HepG2 (cell line): ENCODE results near the gene NMUR2. TPM values are rescaled to one million over a fixed set of nuclear protein-coding genes. Genes with fewer than 3 reads are reported as not detected.

Experiments
- ATAC-seq: fragments of 200-7000 bp; cut with Tn5 transposase; 3 replicates; pipeline ENCODE4 v1.9.1; 2020; ENCODE audit warnings: mild to moderate bottlenecking, moderate library complexity
- Bru-seq: library from RNA; stranded (reverse); fragments of 400-500 nt; gene quantifications from one replicate; lab custom pipeline; 2021; lab: Mats Ljungman, UMichigan
- BruChase-seq, 2 experiments: library from RNA; stranded (reverse); fragments of 400-500 nt; gene quantifications; one replicate each; lab custom pipeline; 2021; lab: Mats Ljungman, UMichigan
- BruUV-seq: library from RNA; stranded (reverse); fragments of 400-500 nt; replicated peaks from 2 replicates; lab custom pipeline; 2021; lab: Mats Ljungman, UMichigan
- CTCF ChIA-PET: fragments of 300-600 bp; formaldehyde crosslinking; extraction: SDS; loops from one replicate; lab custom pipeline; 2021; ENCODE audit warnings: low total read pairs, inconsistent platforms, low intra/inter-chr PET ratio; lab: Yijun Ruan, JAX
- POLR2A ChIA-PET: fragments of 350-600 bp; sonication (Branson Sonifier 250); formaldehyde crosslinking; loops from one replicate; lab custom pipeline; 2020; ENCODE audit warnings: antibody characterized with exemption, inconsistent platforms; lab: Yijun Ruan, JAX
- DNase-seq: peaks from one replicate; pipeline ENCODE4 v3.0.0-alpha.2; 2015; ENCODE audit warnings: low spot score
- FAIRE-seq: peaks from 3 replicates; lab custom pipeline; 2011; peaks lifted over from hg19 to GRCh38; lab: Jason Lieb, UNC
- H2AFZ ChIP-seq: one replicate; pipeline ENCODE4 v1.6.1; 2011; ENCODE audit warnings: low read length, inconsistent platforms
- H3K27ac ChIP-seq: fragments of 300-600 bp; 3 replicates; pipeline ENCODE4 v1.8.0; 2011; ENCODE audit warnings: mixed run types, mild to moderate bottlenecking, mixed read lengths, low read length, inconsistent platforms; ENCODE audit not compliant: insufficient read depth; ENCODE audit errors: extremely low read length
- H3K27me3 ChIP-seq, 2 experiments: fragments of 200-600 bp in 1 of 2; 2 replicates in 1 of 2; 3 replicates in 1 of 2; pipeline versions ENCODE4 v1.6.0 to v1.8.0; 2011; ENCODE audit warnings: low read length in 2 of 2, mild to moderate bottlenecking in 2 of 2, moderate library complexity in 2 of 2, inconsistent platforms in 1 of 2; ENCODE audit not compliant: insufficient read depth in 2 of 2, control insufficient read depth in 1 of 2
- H3K36me3 ChIP-seq, 2 experiments: fragments of 200-600 bp in 1 of 2; replicated peaks in 1 of 2; 2 replicates in 1 of 2; 3 replicates in 1 of 2; pipeline versions ENCODE4 v1.5.1 to v1.8.0; 2011; ENCODE audit warnings: low read length in 2 of 2, inconsistent platforms in 1 of 2; ENCODE audit not compliant: insufficient read depth in 2 of 2, control insufficient read depth in 1 of 2
- H3K4me1 ChIP-seq: 2 replicates; pipeline ENCODE4 v1.5.1; 2012; ENCODE audit warnings: low read length, inconsistent platforms; ENCODE audit not compliant: insufficient read depth
- H3K4me2 ChIP-seq: 2 replicates; pipeline ENCODE4 v1.6.0; 2011; ENCODE audit warnings: low read depth, low read length, inconsistent platforms
- H3K4me3 ChIP-seq, 3 experiments: fragments of 200-600 bp in 1 of 3; sonication (generic), shearing (Covaris generic) in 1 of 3; replicated peaks in 1 of 3; 2 replicates each; pipeline ENCODE4 v1.5.1; 2011 to 2016; ENCODE audit warnings: low read length in 3 of 3, inconsistent platforms in 2 of 3, low read depth in 2 of 3, mild to moderate bottlenecking in 2 of 3, control low read depth in 1 of 3, mixed read lengths in 1 of 3; ENCODE audit not compliant: insufficient read depth in 1 of 3
- H3K79me2 ChIP-seq: one replicate; pipeline ENCODE4 v1.6.1; 2011; ENCODE audit warnings: low read length, inconsistent platforms; ENCODE audit not compliant: insufficient read depth
- H3K9ac ChIP-seq: 2 replicates; pipeline ENCODE4 v1.6.0; 2011; ENCODE audit warnings: mild to moderate bottlenecking, low read depth, low read length, inconsistent platforms; ENCODE audit not compliant: insufficient read depth
- H3K9me3 ChIP-seq: 2 replicates; pipeline ENCODE4 v1.5.1; 2012; ENCODE audit warnings: mild to moderate bottlenecking, low read length
- H4K20me1 ChIP-seq: 2 replicates; pipeline ENCODE4 v1.6.0; 2011; ENCODE audit warnings: inconsistent platforms, mild to moderate bottlenecking, low read length, moderate library complexity; ENCODE audit not compliant: insufficient read depth
- CCDC6 ChIP-seq: sonication (generic); formaldehyde crosslinking; IDR thresholded peaks from 2 replicates; pipeline ENCODE4 v1.8.1; 2022; ENCODE audit warnings: mild to moderate bottlenecking, missing genetic modification reagents, moderate library complexity
- CHD2 ChIP-seq: IDR thresholded peaks from 2 replicates; pipeline ENCODE4 v1.6.1; 2011; ENCODE audit warnings: low read depth, low read length, improper control_type of control experiment
- DMAP1 ChIP-seq: IDR thresholded peaks from 2 replicates; pipeline ENCODE4 v1.6.1; 2016
- HNRNPK ChIP-seq: fragments of 200-400 bp; formaldehyde crosslinking; IDR thresholded peaks from 2 replicates; pipeline ENCODE4 v1.6.1; 2018; ENCODE audit warnings: low read length, low read depth, moderate library complexity, mild to moderate bottlenecking; ENCODE audit not compliant: poor library complexity, severe bottlenecking
- IRX3 ChIP-seq: sonication (generic); formaldehyde crosslinking; IDR thresholded peaks from 2 replicates; pipeline ENCODE4 v1.8.1; 2023; ENCODE audit warnings: mild to moderate bottlenecking, low read depth, missing genetic modification reagents, borderline replicate concordance
- KLF13 ChIP-seq: sonication (generic); formaldehyde crosslinking; IDR thresholded peaks from 2 replicates; pipeline ENCODE4 v1.4.0; 2020; ENCODE audit warnings: mild to moderate bottlenecking, missing genetic modification reagents
- NFE2L2 ChIP-seq: fragments of 150-350 bp; IDR thresholded peaks from 2 replicates; pipeline ENCODE4 v1.6.1; 2014; ENCODE audit warnings: low read length
- PBX3 ChIP-seq: sonication (generic); formaldehyde crosslinking; IDR thresholded peaks from 2 replicates; pipeline ENCODE4 v1.8.1; 2023; ENCODE audit warnings: missing genetic modification reagents, inconsistent platforms, borderline replicate concordance
- PHF20 ChIP-seq: sonication (generic); formaldehyde crosslinking; IDR thresholded peaks from 2 replicates; pipeline ENCODE4 v1.5.0; 2020; ENCODE audit warnings: mild to moderate bottlenecking, missing genetic modification reagents
- PHF8 ChIP-seq: sonication (generic); formaldehyde crosslinking; IDR thresholded peaks from 2 replicates; pipeline ENCODE4 v1.5.0; 2020; ENCODE audit warnings: missing genetic modification reagents
- PRMT3 ChIP-seq: sonication (generic); formaldehyde crosslinking; IDR thresholded peaks from 2 replicates; pipeline ENCODE4 v1.8.1; 2022; ENCODE audit warnings: low read depth, mild to moderate bottlenecking, moderate library complexity, missing genetic modification reagents, borderline replicate concordance
- RBM22 ChIP-seq: fragments of 200-400 bp; formaldehyde crosslinking; optimal IDR thresholded peaks from 2 replicates; pipeline ENCODE3; 2017; ENCODE audit warnings: mild to moderate bottlenecking, low read length, moderate library complexity
- SMARCE1 ChIP-seq: fragments of 450-650 bp; IDR thresholded peaks from 2 replicates; pipeline ENCODE4 v1.6.1; 2017; ENCODE audit warnings: borderline replicate concordance
- SRSF1 ChIP-seq: fragments of 200-400 bp; formaldehyde crosslinking; optimal IDR thresholded peaks from 2 replicates; pipeline ENCODE3; 2017; ENCODE audit warnings: mild to moderate bottlenecking, low read depth, low read length, moderate library complexity
- SYNCRIP ChIP-seq: fragments of 200-400 bp; formaldehyde crosslinking; IDR thresholded peaks from 2 replicates; pipeline ENCODE4 v1.6.1; 2018; ENCODE audit warnings: mild to moderate bottlenecking, low read depth, low read length; ENCODE audit not compliant: insufficient read depth
- ZBTB38 ChIP-seq: sonication (generic); formaldehyde crosslinking; IDR thresholded peaks from 2 replicates; pipeline ENCODE4 v1.5.1; 2020; ENCODE audit warnings: mild to moderate bottlenecking, missing genetic modification reagents
- ZNF101 ChIP-seq: sonication (generic); formaldehyde crosslinking; IDR thresholded peaks from 2 replicates; pipeline ENCODE4 v1.4.0; 2020; ENCODE audit warnings: mild to moderate bottlenecking, low read depth, missing genetic modification reagents, borderline replicate concordance
- ZNF225 ChIP-seq: sonication (generic); formaldehyde crosslinking; IDR thresholded peaks from 2 replicates; pipeline ENCODE4 v1.4.0; 2020; ENCODE audit warnings: mild to moderate bottlenecking, missing genetic modification reagents
- ZNF629 ChIP-seq: sonication (generic); formaldehyde crosslinking; conservative IDR thresholded peaks from 2 replicates; pipeline ENCODE4 v1.5.0; 2020; ENCODE audit warnings: missing genetic modification reagents
- ZSCAN21 ChIP-seq: sonication (generic); formaldehyde crosslinking; IDR thresholded peaks from 2 replicates; pipeline ENCODE4 v1.8.0; 2022; ENCODE audit warnings: mild to moderate bottlenecking, missing genetic modification reagents, moderate library complexity, borderline replicate concordance
- WGBS: methylation state at CpG from one replicate; pipeline ENCODE4 v1.1.6; 2017; ENCODE audit warnings: low lambda C conversion rate; 5-methylcytosine and 5-hydroxymethylcytosine counted together
- in situ Hi-C: cut with HindIII; loops from 2 replicates; pipeline ENCODE4 v1.10.0; 2017; ENCODE audit warnings: low pct_unique_long_range_greater_than_20kb; ENCODE audit not compliant: extremely low pct_ligation_motif_present
- intact Hi-C: fragments of 100-400 bp; cut with micrococcal nuclease; formaldehyde crosslinking; loops from one replicate; pipeline ENCODE4 v1.10.0; 2022; ENCODE audit not compliant: unreplicated experiment
- long read RNA-seq, 2 experiments: library from RNA in 1 of 2; library from polyadenylated mRNA in 1 of 2; stranded (forward) in 1 of 2; unstranded in 1 of 2; transcript quantifications; one replicate each; pipeline ENCODE4 v2.0.0, GENCODE V29; 2019 to 2022
- polyA minus RNA-seq, 3 experiments: library from RNA; depleted of rRNA, polyadenylated mRNA; stranded (reverse); fragments of >200 nt; gene quantifications; 2 replicates each; pipeline ENCODE4 v1.2.3, GENCODE V29; 2011; ENCODE audit warnings: low replicate concordance in 1 of 3
- polyA plus RNA-seq, 8 experiments: library from polyadenylated mRNA; depleted of rRNA in 3 of 8; stranded (reverse) in 7 of 8; unstranded in 1 of 8; fragments of >200 nt; fragmentation: Illumina TruSeq in 4 of 8; extraction: Trizol in 4 of 8; gene quantifications; 2 replicates each; pipeline versions ENCODE4 v1.2.1 to v1.2.3, GENCODE V29; 2011 to 2016; ENCODE audit warnings: low read depth in 4 of 8, missing spikeins in 1 of 8, mixed read lengths in 1 of 8; ENCODE audit not compliant: insufficient read depth in 1 of 8
- total RNA-seq, 5 experiments: library from RNA; depleted of rRNA; stranded (reverse); fragments of >200 nt; fragmentation: Illumina TruSeq; extraction: Trizol; gene quantifications; 2 replicates each; pipeline ENCODE4 v1.2.3, GENCODE V29; 2016; ENCODE audit warnings: low read depth in 1 of 5

The NMUR2 gene
- total RNA-seq (2016; rRNA removed; fragmentation: Illumina TruSeq; extraction: Trizol) (not detected in 2 replicates), polyA plus RNA-seq (2011; rRNA removed) (not detected in 2 replicates), polyA minus RNA-seq (2011; rRNA and poly(A)+ RNA removed; ENCODE audit: low replicate concordance) (not detected in 2 replicates), Bru-seq, nascent RNA (not detected), BruChase-seq, experiment 1, labeled RNA remaining after a 6-hour chase (not detected), BruChase-seq, experiment 2, labeled RNA remaining after a 2-hour chase (not detected)
- total RNA-seq (2016; cell fraction: cytosol; rRNA removed; fragmentation: Illumina TruSeq; extraction: Trizol; ENCODE audit: low read depth): not detected in 2 replicates
- not detected in 2 replicates for total RNA-seq (2016; cell fraction: insoluble cytoplasmic fraction; rRNA removed; fragmentation: Illumina TruSeq; extraction: Trizol)
- not detected in 2 replicates for total RNA-seq (2016; cell fraction: membrane; rRNA removed; fragmentation: Illumina TruSeq; extraction: Trizol)
- total RNA-seq (2016; cell fraction: nucleus; rRNA removed; fragmentation: Illumina TruSeq; extraction: Trizol): not detected in 2 replicates
- not detected in 2 replicates for polyA plus RNA-seq (2011; cell fraction: cytosol; rRNA removed)
- not detected in 2 replicates for polyA plus RNA-seq (2011; cell fraction: nucleus; rRNA removed)
- not detected in 2 replicates for polyA plus RNA-seq (2012)
- polyA plus RNA-seq (2016; cell fraction: cytosol; fragmentation: Illumina TruSeq; extraction: Trizol; ENCODE audit: low read depth): not detected in 2 replicates
- polyA plus RNA-seq (2016; cell fraction: insoluble cytoplasmic fraction; fragmentation: Illumina TruSeq; extraction: Trizol; ENCODE audit: low read depth): not detected in 2 replicates
- not detected in 2 replicates for polyA plus RNA-seq (2016; cell fraction: membrane; fragmentation: Illumina TruSeq; extraction: Trizol; ENCODE audit: low read depth)
- not detected in 2 replicates for polyA plus RNA-seq (2016; cell fraction: nucleus; fragmentation: Illumina TruSeq; extraction: Trizol; ENCODE audit: insufficient read depth, low read depth)
- polyA minus RNA-seq (2011; cell fraction: cytosol; rRNA and poly(A)+ RNA removed): not detected in 2 replicates
- polyA minus RNA-seq (2011; cell fraction: nucleus; rRNA and poly(A)+ RNA removed): not detected in 2 replicates
- long read RNA-seq, experiment 1: 0 reads
- long read RNA-seq, experiment 2: 0 reads

GRCh38 chr5:152405145-152405544 is at the start of gene NMUR2:
TSS of gene NMUR2 (minus strand) at chr5:152405279. CDS start at chr5:152405113, 166 bp downstream.
- no peak for FAIRE-seq

More at GRCh38 chr5:152405145-152405544, at the start of gene NMUR2:
- CTCF ChIA-PET: no interaction called here
- H3K36me3 ChIP-seq: no peaks in the 10 kb centered on the region
- ATAC-seq (peak; percentile 70), DNase-seq (no peak)
- no peak within 1 kb of the TSS for H2AFZ ChIP-seq
- H3K4me2 ChIP-seq: no peak within 1 kb of the TSS
- H3K27ac ChIP-seq: no peak within 1 kb of the TSS
- no peaks in the 10 kb centered on the region for H3K79me2 ChIP-seq
- no peaks in the 10 kb centered on the region for H3K9me3 ChIP-seq
- H4K20me1 ChIP-seq: no peaks in the 10 kb centered on the region
- intact Hi-C loops: no loop called here
- in situ Hi-C loops: no loop called here
- POLR2A ChIA-PET: no interaction called here
- H3K27me3 ChIP-seq: no peaks in the 10 kb centered on the region
- TF ChIP-seq PHF20 (CRISPR knock-in tag) (no peak), CCDC6 (CRISPR knock-in tag) (no peak), KLF13 (CRISPR knock-in tag) (no peak), SMARCE1 (no peak), ZNF629 (CRISPR knock-in tag) (no peak), SRSF1 (no peak), CHD2 (no peak), ZSCAN21 (CRISPR knock-in tag) (no peak), HNRNPK (no peak), RBM22 (no peak), ZNF101 (no peak), ZBTB38 (CRISPR knock-in tag) (no peak), SYNCRIP (no peak), PBX3 (CRISPR knock-in tag) (no peak), PRMT3 (CRISPR knock-in tag) (no peak), NFE2L2 (no peak), IRX3 (no peak), PHF8 (CRISPR knock-in tag) (no peak), ZNF225 (CRISPR knock-in tag) (no peak), DMAP1 (no peak)
- no peak within 1 kb of the TSS for H3K9ac ChIP-seq
- no peak within 1 kb of the TSS for H3K4me3 ChIP-seq
- WGBS: 2% methylated on average over 7 of the region's 7 CpGs
- H3K4me1 ChIP-seq: no peaks in the 10 kb centered on the region
- BruUV-seq: no TSS peak
